NCI-H510A (cell line): Measurements from ENCODE around the gene BMP5.

Source experiments
- DNase-seq: peaks from one replicate; lab custom pipeline; 2025; lab: John Stamatoyannopoulos, UW

BMP5 gene

DNA sequence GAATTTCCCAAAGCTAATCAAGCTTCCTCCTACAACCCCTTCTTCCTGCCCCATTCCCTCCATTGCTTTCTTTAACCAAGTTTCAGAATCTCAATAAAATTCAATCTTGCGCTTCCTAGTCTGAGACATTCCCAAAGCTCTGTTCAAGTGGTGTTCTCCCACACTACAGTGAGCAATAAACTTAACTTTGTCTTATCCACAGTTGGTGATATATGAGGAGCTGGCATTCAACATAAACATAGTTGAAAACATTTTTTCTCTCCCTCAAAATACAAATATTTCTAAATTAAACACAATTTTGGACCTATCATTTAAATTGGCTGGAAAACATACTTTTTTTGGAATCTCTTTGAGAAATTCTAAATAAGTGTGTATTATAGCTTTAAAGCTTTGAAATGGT lies 166.7 kb downstream of the BMP5 start:
- DNase-seq: no peak

DNA sequence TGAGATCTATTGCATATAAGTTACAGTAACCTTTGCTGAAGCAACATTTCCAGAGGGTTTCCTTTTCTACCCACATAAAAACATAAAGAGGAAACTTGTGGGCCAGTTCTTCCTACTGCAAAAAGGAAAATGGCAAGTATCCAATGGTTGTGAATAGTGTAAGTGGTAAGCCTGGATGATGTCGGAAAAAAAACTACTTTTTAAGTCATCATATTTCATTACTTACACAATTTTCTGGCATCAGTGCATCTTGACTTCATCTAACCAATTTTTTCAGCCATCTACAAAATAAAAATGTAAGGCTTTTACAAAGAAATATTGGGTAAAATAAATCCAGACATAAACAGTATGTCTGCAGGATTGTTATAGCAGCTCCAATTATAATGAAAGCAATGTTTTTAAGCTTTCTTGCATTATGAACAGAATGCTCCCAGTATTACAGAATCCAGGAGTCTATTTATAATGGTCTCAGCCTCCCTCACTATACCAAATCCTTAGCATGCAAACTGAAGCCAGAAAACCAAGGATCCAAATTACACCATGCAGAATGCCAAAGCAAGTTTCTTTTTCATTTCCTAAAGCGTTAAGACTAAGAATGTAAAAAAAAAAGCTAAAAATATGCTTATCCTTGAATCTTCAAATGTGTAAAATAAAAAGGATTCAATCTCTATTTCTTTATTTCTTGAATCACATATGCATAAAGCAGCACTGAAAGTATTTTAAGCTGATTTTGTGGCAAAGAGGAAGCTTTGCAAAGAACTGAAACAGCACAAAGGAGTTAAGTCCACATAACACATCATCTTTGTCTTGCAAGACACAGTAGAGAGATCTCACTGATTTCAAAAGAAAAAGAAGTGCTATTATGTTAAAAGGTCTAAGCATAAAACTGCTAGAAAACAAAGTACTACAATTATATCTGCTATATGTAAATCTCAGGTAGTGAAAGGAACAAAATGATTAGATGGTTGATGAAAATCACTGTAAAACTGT lies 169.6 kb downstream of the BMP5 start:
- no peak for DNase-seq

- no peak for DNase-seq
Measured at GRCh38 chr6:55704421-55704820, 171.0 kb downstream of the BMP5 start.
